BE2C (cell line): ENCODE results near the gene ATP9B.

Experiments used
- DNase-seq: peaks from one replicate; pipeline ENCODE4 v3.0.0-alpha.2; 2020
- H3K27me3 ChIP-seq: fragments of 250-450 bp; sonication (Bioruptor Pico); 2 replicates; pipeline ENCODE4 v1.5.1; 2020; ENCODE audit warnings: mild to moderate bottlenecking
- H3K36me3 ChIP-seq: fragments of 250-450 bp; sonication (Bioruptor Pico); 2 replicates; pipeline ENCODE4 v1.5.1; 2020; ENCODE audit warnings: mild to moderate bottlenecking
- H3K4me1 ChIP-seq: fragments of 250-450 bp; sonication (Bioruptor Pico); 2 replicates; pipeline ENCODE4 v1.5.1; 2020
- H3K4me3 ChIP-seq: 2 replicates; pipeline ENCODE4 v1.5.1; 2011; ENCODE audit warnings: low read depth, low read length
- H3K9me3 ChIP-seq: fragments of 250-450 bp; sonication (Bioruptor Pico); 2 replicates; pipeline ENCODE4 v1.5.1; 2020
- CTCF ChIP-seq: IDR thresholded peaks from 2 replicates; pipeline ENCODE4 v1.5.1; 2012; ENCODE audit warnings: mild to moderate bottlenecking, low read depth, low read length

The ATP9B gene

GRCh38 chr18:79246309-79247108, 177.3 kb downstream of the ATP9B start:
- no peaks in the 10 kb centered on the region for H3K36me3 ChIP-seq
- DNase-seq = peak; percentile 71
- no peaks in the 10 kb centered on the region for H3K27me3 ChIP-seq
- TF ChIP-seq CTCF = peak; percentile 77
- peak overlapping the region; percentile 36 for H3K4me3 ChIP-seq
- H3K4me1 ChIP-seq = peaks cover 3% of the 10 kb centered on the region; the same call in 1 of the 2 replicates
- no peaks in the 10 kb centered on the region for H3K9me3 ChIP-seq

GRCh38 chr18:79248495-79249060, 179.4 kb downstream of the ATP9B start:
- Histone ChIP-seq H3K27me3 (no peaks in the 10 kb centered on the region), H3K4me3 (no peak overlapping the region), H3K4me1 (peaks cover 3% of the 10 kb centered on the region; the same call in 1 of the 2 replicates), H3K9me3 (no peaks in the 10 kb centered on the region), H3K36me3 (no peaks in the 10 kb centered on the region)
- no peak for TF ChIP-seq CTCF
- DNase-seq = no peak

- H3K4me1 ChIP-seq = peaks cover 3% of the 10 kb centered on the region; the same call in 1 of the 2 replicates
- no peaks in the 10 kb centered on the region for H3K9me3 ChIP-seq
- H3K36me3 ChIP-seq = no peaks in the 10 kb centered on the region
- no peak for TF ChIP-seq CTCF
- H3K4me3 ChIP-seq = no peak overlapping the region; the same call in 1 of the 2 replicates
- H3K27me3 ChIP-seq = no peaks in the 10 kb centered on the region
- peak; percentile 12 for DNase-seq
These were observed 181.2 kb downstream of the ATP9B start for GRCh38 chr18:79250301-79250981.

- no peak for DNase-seq
- Histone ChIP-seq H3K4me3 (no peak overlapping the region), H3K4me1 (peaks cover 3% of the 10 kb centered on the region; the same call in 1 of the 2 replicates), H3K36me3 (no peaks in the 10 kb centered on the region), H3K27me3 (no peaks in the 10 kb centered on the region), H3K9me3 (no peaks in the 10 kb centered on the region)
- TF ChIP-seq CTCF = no peak
These were observed 181.8 kb downstream of the ATP9B start for GRCh38 chr18:79251021-79251420.

GRCh38 chr18:79252904-79253633, 183.9 kb downstream of the ATP9B start:
- H3K9me3 ChIP-seq = no peaks in the 10 kb centered on the region
- H3K27me3 ChIP-seq = no peaks in the 10 kb centered on the region
- H3K36me3 ChIP-seq = no peaks in the 10 kb centered on the region
- H3K4me3 ChIP-seq = no peak overlapping the region
- TF ChIP-seq CTCF = no peak
- H3K4me1 ChIP-seq = peaks cover 3% of the 10 kb centered on the region; the same call in 1 of the 2 replicates
- DNase-seq = no peak
